ENCODE results near the gene C3orf38.
"Not testable (repeated sequence)": the region's sequence is repeated elsewhere in the genome, so short reads cannot be mapped to it uniquely, and the experiment has no call there.

Gene C3orf38

DNA sequence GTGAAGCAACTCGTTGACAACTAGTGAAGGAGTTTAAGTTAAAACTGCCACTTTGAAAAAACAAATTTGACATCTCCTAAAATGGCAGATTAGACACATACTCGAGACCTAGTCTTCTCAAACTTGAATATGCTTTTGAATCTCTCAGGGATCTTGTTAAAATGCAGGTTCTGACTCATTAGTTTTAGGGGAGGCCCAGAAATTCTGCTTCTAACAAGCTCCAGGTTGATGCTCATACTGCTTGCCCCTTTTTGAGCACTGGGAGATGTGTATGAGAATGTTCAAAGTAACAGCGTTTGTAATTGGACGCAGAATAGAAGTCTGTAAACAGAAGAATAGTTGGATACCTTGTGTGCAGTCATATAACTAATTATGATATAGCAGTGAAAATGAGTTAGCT is 1.6 kb downstream of the C3orf38 start:
- FAIRE-seq (no peak), DNase-seq (ENCODE audit: insufficient read length, low spot score) (no peak)

- no peak for DNase-seq (ENCODE audit: insufficient read length, low spot score)
- no peak for FAIRE-seq
These were observed 3.1 kb downstream of the C3orf38 start for GRCh38 chr3:88152841-88153240.

GRCh38 chr3:88166419-88166971 is 16.7 kb downstream of the C3orf38 start:
- FAIRE-seq (no peak), DNase-seq (ENCODE audit: insufficient read length, low spot score) (no peak)

GRCh38 chr3:88167173-88167572 is 17.4 kb downstream of the C3orf38 start:
- DNase-seq (ENCODE audit: insufficient read length, low spot score) = no peak
- FAIRE-seq = no peak

DNA sequence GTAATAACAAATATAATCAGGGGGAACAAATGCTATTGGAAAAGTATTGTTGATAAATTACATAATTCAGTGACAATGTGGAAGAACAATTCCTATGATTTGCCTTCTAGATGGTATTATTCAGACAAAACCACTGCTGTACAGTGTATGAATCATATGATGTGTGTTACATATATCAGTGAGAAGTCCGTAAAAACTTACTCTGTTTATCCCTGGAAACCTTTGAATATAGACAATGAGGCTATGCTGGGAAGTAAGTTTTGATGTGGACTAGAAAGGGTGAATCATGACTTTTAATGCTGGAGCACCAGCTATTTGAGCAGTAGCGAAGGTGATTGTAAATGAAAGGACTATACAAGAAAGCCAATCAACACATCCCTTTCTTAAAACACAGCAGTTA is 17.9 kb downstream of the C3orf38 start:
- FAIRE-seq (no peak), DNase-seq (ENCODE audit: insufficient read length, low spot score) (no peak)

GRCh38 chr3:88168171-88168570 is 18.4 kb downstream of the C3orf38 start:
- no peak for FAIRE-seq
- DNase-seq (ENCODE audit: insufficient read length, low spot score) = no peak

DNA sequence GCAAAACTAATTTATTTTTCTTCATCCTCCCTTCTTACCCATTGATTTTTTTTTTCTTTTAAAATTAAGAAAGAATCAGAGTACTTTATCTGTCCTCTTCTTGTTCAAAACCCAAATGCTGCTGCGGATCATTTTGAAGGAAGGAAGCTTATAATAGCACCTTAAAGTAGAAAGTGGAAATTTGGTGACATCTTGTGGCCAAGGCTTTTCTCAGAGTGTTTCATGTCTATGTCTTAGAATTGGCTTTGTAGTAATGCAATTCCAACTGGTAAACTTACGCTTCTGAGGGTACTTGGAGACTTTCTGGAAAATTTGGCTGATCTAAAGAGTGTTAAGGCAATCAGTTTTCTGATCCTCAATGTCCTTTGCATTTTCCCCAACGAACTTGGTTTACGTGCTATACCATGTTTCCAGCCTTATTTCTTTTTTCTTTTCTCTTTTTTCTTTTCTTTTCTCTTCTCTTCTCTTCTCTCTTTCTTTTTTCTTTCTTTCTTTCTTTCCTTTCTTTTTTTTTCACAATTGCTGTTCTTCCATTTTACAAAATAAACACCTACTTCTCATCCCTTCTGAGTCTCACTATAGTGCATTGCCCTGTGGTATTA is 30.7 kb downstream of the C3orf38 start:
- no peak for FAIRE-seq

GRCh38 chr3:88182165-88182918 is 32.6 kb downstream of the C3orf38 start:
- DNase-seq (ENCODE audit: insufficient read length, low spot score); FAIRE-seq: not testable (repeated sequence)

More for the DNA sequence above, 30.7 kb downstream of the C3orf38 start:
- peak; percentile 27 for DNase-seq (ENCODE audit: insufficient read length, low spot score)

DNA sequence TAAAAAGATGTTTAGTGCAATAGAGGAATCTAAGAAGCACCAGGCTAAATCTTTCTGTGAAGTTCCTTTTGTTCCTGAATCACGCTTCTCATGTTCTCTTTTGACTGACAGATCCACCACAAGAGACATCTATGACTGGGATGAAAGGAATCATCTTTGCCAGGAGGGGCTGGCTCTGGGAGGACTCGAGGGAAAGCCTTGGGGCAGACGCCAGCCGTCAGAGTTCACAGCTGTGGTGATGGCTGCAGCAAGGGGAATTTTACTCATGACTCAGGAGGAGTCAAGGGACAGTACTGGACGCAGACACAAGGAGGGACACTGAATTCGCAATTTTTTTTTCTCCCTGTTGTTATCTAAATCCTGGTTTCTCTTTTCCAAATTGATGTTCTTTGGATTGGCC is 38.7 kb downstream of the C3orf38 start:
- peak; percentile 53 for DNase-seq (ENCODE audit: insufficient read length, low spot score)

DNA sequence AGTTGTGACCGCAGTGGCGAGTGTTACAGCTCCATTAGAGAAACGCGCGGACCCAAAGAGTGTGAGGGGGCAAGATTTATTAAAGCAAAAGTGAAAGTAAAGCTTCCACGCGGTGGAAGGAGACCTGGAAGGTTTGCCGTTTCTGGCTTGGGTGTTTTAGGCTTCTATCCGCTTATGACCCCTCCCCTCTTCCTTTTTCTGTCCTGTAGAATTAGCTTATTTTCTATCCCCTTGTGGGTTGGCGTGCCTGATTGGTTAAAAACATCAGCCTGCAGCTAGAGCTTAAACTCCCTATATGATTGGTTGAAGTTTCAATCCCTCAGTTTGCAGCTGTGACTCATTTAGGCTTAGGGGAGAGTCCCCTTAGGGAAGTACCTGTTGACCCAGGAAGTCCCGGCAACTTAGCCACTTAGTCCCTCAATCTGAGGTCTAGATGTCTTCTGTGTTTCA is 39.6 kb downstream of the C3orf38 start:
- DNase-seq (ENCODE audit: insufficient read length, low spot score) (no peak), FAIRE-seq (no peak)

More for the DNA sequence above, 38.7 kb downstream of the C3orf38 start:
- FAIRE-seq = no peak

DNA sequence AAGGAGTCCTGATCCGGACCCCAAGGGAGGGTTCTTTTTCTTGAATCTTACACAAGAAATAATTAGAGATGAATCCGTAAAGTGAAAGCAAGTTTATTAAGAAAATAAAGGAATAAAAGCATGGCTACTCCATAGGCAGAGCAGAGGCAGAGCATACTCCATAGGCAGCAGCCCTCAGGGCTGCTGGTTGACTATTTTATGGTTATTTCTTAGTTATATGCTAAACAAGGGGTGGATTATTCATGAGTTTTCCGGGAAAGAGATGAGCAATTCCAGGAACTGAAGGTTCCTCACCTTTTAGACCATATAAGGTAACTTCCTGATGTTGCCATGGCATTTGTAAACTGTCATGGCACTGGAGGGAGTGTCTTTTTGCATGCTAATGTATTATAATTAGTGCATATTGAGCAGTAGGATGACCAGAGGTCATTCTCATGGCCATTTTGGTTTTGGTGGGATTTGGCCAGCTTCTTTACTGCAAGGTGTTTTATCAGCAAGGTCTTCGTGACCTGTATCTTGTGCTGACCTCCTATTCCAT is 42.2 kb downstream of the C3orf38 start:
- DNase-seq (ENCODE audit: insufficient read length, low spot score) (no peak), FAIRE-seq (no peak)

GRCh38 chr3:88192631-88193030 is 42.9 kb downstream of the C3orf38 start:
- FAIRE-seq (no peak), DNase-seq (ENCODE audit: insufficient read length, low spot score) (no peak)

DNA sequence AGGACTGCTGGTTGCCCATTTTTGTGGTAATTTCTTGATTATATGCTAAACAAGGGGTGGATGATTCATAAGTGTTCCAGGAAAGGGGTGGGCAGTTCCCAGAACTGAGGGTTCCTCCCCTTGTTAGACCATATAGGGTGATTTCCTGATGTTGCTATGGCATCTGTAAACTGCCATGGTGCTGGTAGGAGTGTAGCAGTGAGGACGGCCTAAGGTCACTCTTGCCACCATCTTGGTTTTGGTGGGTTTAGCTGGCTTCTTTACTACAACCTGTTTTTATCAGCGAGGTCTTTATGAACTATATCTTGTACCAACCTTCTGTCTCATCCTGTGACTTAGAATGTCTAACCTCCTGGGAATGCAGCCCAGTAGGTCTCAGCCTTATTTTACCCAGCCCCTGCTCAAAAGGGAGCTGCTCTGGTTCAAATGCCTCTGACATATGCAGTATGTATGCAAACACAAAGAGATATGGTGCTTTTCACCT is 46.2 kb downstream of the C3orf38 start:
- no peak for FAIRE-seq
- DNase-seq (ENCODE audit: insufficient read length, low spot score) = no peak

DNA sequence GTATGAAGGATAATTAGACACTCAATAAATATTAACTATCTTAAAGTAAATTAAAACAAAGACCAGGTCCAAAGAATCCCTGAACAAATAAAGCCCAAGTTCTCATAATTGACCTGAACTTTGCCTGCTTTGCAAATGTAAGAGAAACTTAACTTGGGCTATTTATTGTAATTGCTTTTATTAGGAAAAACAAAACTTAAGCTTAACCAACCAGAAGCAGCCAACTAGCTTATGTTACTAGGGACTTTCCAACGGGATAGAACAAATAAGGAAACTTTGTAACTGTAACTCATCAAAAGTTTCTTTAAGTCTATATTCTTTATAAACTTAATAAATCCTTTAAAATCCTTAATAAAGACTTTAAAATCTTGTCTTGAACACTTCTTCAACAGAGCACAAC is 48.4 kb downstream of the C3orf38 start:
- FAIRE-seq (no peak), DNase-seq (ENCODE audit: insufficient read length, low spot score) (no peak)

- DNase-seq (ENCODE audit: insufficient read length, low spot score) = peak; percentile 62
- peak; percentile 54 for FAIRE-seq
These were observed 53.9 kb downstream of the C3orf38 start for GRCh38 chr3:88203642-88204055.
